SU-DHL-6 (cell line): Measurements from ENCODE around the gene PRR12.

Experiments used
- H2AFZ ChIP-seq: fragments of 200-600 bp; sonication (generic); 2 replicates; pipeline ENCODE4 v1.6.1; 2014; ENCODE audit warnings: low read depth, mild to moderate bottlenecking, moderate library complexity, mixed read lengths, antibody characterized with exemption, low read length; ENCODE audit not compliant: severe bottlenecking
- H3F3A ChIP-seq: fragments of 200-600 bp; shearing (Covaris generic); 2 replicates; pipeline ENCODE4 v1.6.0; 2016; ENCODE audit warnings: antibody characterized with exemption, mild to moderate bottlenecking; ENCODE audit not compliant: insufficient read depth
- H3K27ac ChIP-seq: fragments of 200-600 bp; sonication (generic); 2 replicates; pipeline ENCODE4 v1.5.1; 2016; ENCODE audit warnings: low read depth, mild to moderate bottlenecking, low read length, moderate library complexity, mixed read lengths
- H3K27me3 ChIP-seq: fragments of 200-600 bp; sonication (generic), shearing (Covaris generic); 2 replicates; pipeline ENCODE4 v1.6.0; 2014; ENCODE audit warnings: mild to moderate bottlenecking, low read length
- H3K36me3 ChIP-seq: fragments of 200-600 bp; sonication (generic); 2 replicates; pipeline ENCODE4 v1.6.1; 2014; ENCODE audit warnings: mild to moderate bottlenecking, low read length, mixed read lengths
- H3K4me2 ChIP-seq: fragments of 300-600, 200-600 bp; shearing (Covaris generic), sonication (generic); 2 replicates; pipeline ENCODE4 v1.6.0; 2014; ENCODE audit warnings: low read length, low read depth, mild to moderate bottlenecking; ENCODE audit not compliant: poor library complexity, severe bottlenecking
- H3K4me3 ChIP-seq: fragments of 200-600 bp; sonication (generic); 2 replicates; pipeline ENCODE4 v1.5.1; 2014; ENCODE audit warnings: antibody characterized with exemption, low read length, mild to moderate bottlenecking, mixed read lengths; ENCODE audit not compliant: insufficient read depth, poor library complexity, severe bottlenecking
- H3K79me2 ChIP-seq: fragments of 200-600 bp; sonication (generic); 2 replicates; pipeline ENCODE4 v1.6.1; 2014; ENCODE audit warnings: mild to moderate bottlenecking, low read length, moderate library complexity; ENCODE audit not compliant: insufficient read depth
- H3K9ac ChIP-seq: fragments of 200-600 bp; sonication (generic); 2 replicates; pipeline ENCODE4 v1.7.0; 2014; ENCODE audit warnings: mild to moderate bottlenecking, low read length
- H3K9me2 ChIP-seq: fragments of 200-600 bp; sonication (generic); replicated peaks from 2 replicates; pipeline ENCODE4 v1.6.1; 2014; ENCODE audit warnings: low read length; ENCODE audit not compliant: insufficient read depth
- H3K9me3 ChIP-seq: fragments of 200-600 bp; sonication (generic); 2 replicates; pipeline ENCODE4 v1.6.1; 2014; ENCODE audit warnings: low read length, mixed read lengths; ENCODE audit not compliant: insufficient read depth
- H4K20me1 ChIP-seq: fragments of 200-600 bp; sonication (generic); 2 replicates; pipeline ENCODE4 v1.6.1; 2014; ENCODE audit warnings: low read depth, mild to moderate bottlenecking, antibody characterized with exemption, low read length, moderate library complexity, mixed read lengths
- EZH2phosphoT487 ChIP-seq: fragments of 200-600 bp; sonication (generic), shearing (Covaris generic); conservative IDR thresholded peaks from 2 replicates; pipeline ENCODE4 v1.6.1; 2018; ENCODE audit warnings: mild to moderate bottlenecking, antibody characterized with exemption, low read length, moderate library complexity, mixed read lengths
- TF ChIP-seq, protein P1 (sequence below): fragments of 200-600 bp; sonication (generic); IDR thresholded peaks from one replicate; pipeline ENCODE4 v1.5.1; 2017; ENCODE audit warnings: antibody characterized with exemption, mild to moderate bottlenecking, low read length, moderate library complexity; ENCODE audit not compliant: insufficient read depth, poor library complexity, severe bottlenecking

The PRR12 gene

DNA sequence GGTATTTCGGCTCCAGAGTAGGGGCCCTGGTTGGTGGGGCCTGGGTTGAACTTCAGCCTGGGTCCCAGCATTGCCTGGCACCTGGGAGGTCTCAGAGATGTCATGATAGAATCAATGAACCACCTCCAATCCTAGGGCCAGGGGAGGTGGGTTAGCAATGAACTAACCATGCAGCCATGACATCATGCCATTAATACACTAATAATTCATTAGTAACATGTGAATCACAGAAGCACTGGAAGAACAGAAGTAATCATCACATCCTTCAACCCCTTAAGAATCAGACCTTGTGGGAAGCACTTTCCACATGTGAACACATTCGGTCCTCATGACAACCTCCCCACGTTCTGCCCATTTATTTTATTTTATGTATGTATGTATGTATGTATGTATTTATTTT lies 17.6 kb upstream of the PRR12 start:
- H3K9me2 ChIP-seq = no peaks in the 10 kb centered on the region
- no peak overlapping the region for H2AFZ ChIP-seq
- H3K27me3 ChIP-seq = no peaks in the 10 kb centered on the region
- H3K79me2 ChIP-seq = peaks cover 50% of the 10 kb centered on the region
- no peak overlapping the region for H3K4me3 ChIP-seq
- H3K27ac ChIP-seq = no peak overlapping the region
- H3K9me3 ChIP-seq = no peaks in the 10 kb centered on the region
- peaks cover 3% of the 10 kb centered on the region; the same call in 1 of the 2 replicates for H3F3A ChIP-seq
- 0 out of 2 replicates have a peak, but pooled peaks cover 4% of the 10 kb centered on the region for H3K36me3 ChIP-seq
- TF ChIP-seq, protein P1, sequence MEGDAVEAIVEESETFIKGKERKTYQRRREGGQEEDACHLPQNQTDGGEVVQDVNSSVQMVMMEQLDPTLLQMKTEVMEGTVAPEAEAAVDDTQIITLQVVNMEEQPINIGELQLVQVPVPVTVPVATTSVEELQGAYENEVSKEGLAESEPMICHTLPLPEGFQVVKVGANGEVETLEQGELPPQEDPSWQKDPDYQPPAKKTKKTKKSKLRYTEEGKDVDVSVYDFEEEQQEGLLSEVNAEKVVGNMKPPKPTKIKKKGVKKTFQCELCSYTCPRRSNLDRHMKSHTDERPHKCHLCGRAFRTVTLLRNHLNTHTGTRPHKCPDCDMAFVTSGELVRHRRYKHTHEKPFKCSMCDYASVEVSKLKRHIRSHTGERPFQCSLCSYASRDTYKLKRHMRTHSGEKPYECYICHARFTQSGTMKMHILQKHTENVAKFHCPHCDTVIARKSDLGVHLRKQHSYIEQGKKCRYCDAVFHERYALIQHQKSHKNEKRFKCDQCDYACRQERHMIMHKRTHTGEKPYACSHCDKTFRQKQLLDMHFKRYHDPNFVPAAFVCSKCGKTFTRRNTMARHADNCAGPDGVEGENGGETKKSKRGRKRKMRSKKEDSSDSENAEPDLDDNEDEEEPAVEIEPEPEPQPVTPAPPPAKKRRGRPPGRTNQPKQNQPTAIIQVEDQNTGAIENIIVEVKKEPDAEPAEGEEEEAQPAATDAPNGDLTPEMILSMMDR = no peak
- no peak for TF ChIP-seq EZH2phosphoT487
- H3K4me2 ChIP-seq = no peak overlapping the region
- no peak overlapping the region for H3K9ac ChIP-seq
- no peaks in the 10 kb centered on the region for H4K20me1 ChIP-seq

DNA sequence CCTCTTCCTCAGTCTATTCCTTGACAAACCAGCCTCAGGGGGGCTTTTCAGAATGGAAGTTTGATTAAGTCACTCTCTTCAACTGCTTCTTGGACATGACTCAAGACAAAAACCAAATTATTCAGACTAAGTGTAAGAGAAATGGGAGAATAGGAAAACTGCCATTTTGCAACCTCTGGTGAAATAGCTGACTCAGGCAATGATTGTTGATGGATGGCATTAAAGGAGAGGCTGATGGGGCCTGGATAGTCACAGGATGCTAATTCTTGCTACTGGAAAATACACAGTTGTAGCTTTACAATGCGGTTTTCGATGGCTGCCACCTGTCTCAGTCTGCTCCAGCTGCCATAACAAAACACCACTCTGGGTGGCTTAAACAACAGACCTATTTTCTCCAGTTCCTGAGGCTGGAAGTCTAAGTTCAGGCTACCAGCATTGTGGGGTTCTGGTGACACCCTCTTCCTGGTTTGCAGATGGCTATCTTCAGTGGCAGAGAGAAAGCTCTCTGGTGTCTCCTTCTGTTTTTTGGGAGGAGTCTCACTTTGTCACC lies 16.7 kb upstream of the PRR12 start:
- H3K4me2 ChIP-seq = no peak overlapping the region
- TF ChIP-seq, protein P1 = no peak
- TF ChIP-seq EZH2phosphoT487 = no peak
- H3K27ac ChIP-seq = no peak overlapping the region
- H2AFZ ChIP-seq = no peak overlapping the region
- H3K27me3 ChIP-seq = no peaks in the 10 kb centered on the region
- H3K36me3 ChIP-seq = 0 out of 2 replicates have a peak, but pooled peaks cover 4% of the 10 kb centered on the region
- peaks cover 50% of the 10 kb centered on the region for H3K79me2 ChIP-seq
- no peaks in the 10 kb centered on the region for H3K9me2 ChIP-seq
- H3K9ac ChIP-seq = no peak overlapping the region
- no peaks in the 10 kb centered on the region for H3K9me3 ChIP-seq
- H3F3A ChIP-seq = peaks cover 7% of the 10 kb centered on the region; the same call in 1 of the 2 replicates
- H4K20me1 ChIP-seq = no peaks in the 10 kb centered on the region
- H3K4me3 ChIP-seq = no peak overlapping the region

DNA sequence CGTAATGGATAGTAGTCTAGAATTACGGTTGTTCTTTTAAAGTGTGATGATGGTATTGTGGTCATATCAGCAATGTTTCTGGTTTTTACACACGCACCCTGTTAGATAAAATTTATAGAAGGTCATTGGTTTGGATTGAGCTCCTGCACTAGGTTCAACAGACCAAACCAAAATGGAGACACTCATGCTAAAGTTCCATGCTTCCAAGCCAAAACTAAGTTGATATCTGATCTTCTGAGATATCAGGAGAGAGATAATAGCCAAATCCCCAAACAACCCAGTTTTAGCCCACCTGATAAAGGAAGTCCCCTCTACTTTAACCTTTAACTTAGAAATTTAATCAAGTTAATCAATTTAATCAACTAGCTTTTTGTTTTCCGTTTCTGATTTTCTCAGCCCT lies 11.8 kb upstream of the PRR12 start:
- Histone ChIP-seq H3K9me2 (no peaks in the 10 kb centered on the region), H3K9me3 (no peaks in the 10 kb centered on the region), H3K36me3 (0 out of 2 replicates have a peak, but pooled peaks cover 4% of the 10 kb centered on the region), H4K20me1 (no peaks in the 10 kb centered on the region), H3K4me2 (peak overlapping the region; percentile 93), H3K4me3 (peak overlapping the region; percentile 93), H3K9ac (peak overlapping the region; percentile 88), H3F3A (peaks cover 7% of the 10 kb centered on the region; the same call in 1 of the 2 replicates), H2AFZ (no peak overlapping the region), H3K27me3 (no peaks in the 10 kb centered on the region), H3K27ac (0 out of 2 replicates have a peak overlapping the region, but pooled peaks have one; percentile 26), H3K79me2 (peaks cover 38% of the 10 kb centered on the region)
- TF ChIP-seq, protein P1 = no peak
- no peak for TF ChIP-seq EZH2phosphoT487
